NCI-H1417 (cell line): ENCODE results near the gene TRIM4.
A peak's percentile ranks its signal among the peaks of the same experiment; 100 is the strongest.
"Not testable (repeated sequence)": the region's sequence is repeated elsewhere in the genome, so short reads cannot be mapped to it uniquely, and the experiment has no call there.

ENCODE experiments used
- DNase-seq, 3 experiments: peaks; one replicate each; lab custom pipeline; 2025; lab: John Stamatoyannopoulos, UW

Gene TRIM4

GRCh38 chr7:99920149-99920548, 819 bp upstream of the TRIM4 start:
- peak in 1 of 3 experiments; percentile 51 for DNase-seq

- DNase-seq = no peak
Observed at GRCh38 chr7:99919814-99920112, 433 bp upstream of the TRIM4 start.

DNA sequence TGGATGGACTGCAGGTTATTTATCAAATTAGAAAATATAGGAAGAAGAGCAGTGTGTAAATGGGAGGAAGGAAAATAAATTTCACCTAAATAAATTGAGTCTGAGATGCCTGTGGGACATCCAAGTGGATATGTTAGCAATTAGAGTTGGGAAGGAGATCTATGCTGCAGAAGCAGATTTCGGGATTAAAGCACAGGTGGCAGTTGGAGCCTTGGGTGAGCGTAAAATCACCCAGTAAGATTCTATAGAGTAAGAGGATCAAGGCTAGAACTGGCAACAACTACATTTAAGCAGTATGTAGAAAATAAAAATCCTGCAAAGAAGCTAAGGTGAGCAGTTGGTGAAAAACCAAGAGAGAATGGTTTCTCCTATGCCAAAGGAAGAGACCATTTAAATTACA, 8.4 kb downstream of the TRIM4 start:
- DNase-seq = no peak

GRCh38 chr7:99901581-99901980, 17.7 kb downstream of the TRIM4 start:
- no peak for DNase-seq

GRCh38 chr7:99899830-99900519, 19.4 kb downstream of the TRIM4 start:
- DNase-seq = no peak

DNA sequence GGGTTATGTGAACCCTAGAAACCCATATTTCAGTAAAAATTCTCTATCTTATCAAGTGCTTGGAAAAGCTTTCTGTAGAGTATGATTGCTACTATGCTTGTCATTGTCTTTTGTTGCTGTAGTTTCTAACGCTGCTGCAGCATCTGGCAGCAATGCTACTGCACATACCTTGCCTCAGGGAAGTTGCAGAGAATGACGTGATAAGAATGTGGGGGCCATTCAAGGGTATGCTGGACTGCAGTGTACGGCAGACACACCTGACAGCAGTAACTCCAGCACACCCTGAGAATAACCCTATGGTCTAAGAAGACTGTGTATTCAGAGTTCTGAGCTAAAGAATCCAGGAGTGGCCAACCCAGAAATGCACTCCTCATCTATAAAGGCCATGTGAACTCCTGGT, 20.5 kb downstream of the TRIM4 start:
- no peak for DNase-seq

DNA sequence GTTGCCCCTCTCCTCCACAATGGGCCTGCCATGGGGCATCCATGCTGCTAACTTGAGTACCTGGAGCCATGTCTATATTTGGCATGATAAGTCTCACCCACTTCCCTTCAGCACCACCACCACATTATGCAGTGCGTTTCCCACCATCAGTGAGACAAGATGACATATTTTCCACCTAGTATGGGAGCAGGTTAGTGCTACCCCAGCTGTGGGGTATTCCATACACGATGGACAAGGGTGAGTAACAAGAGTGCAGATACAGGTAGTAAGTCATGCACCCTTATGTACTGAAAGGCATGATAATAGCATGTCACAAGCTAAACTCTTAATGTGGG, 21.3 kb downstream of the TRIM4 start:
- DNase-seq = no peak

GRCh38 chr7:99897322-99898022, 21.9 kb downstream of the TRIM4 start:
- no peak for DNase-seq

GRCh38 chr7:99894738-99895137, 24.6 kb downstream of the TRIM4 start:
- no peak for DNase-seq

- DNase-seq = no peak
Observed at GRCh38 chr7:99893280-99893679, 26.1 kb downstream of the TRIM4 start.

GRCh38 chr7:99890348-99890747, 29.0 kb downstream of the TRIM4 start:
- not testable (repeated sequence) for DNase-seq

DNA sequence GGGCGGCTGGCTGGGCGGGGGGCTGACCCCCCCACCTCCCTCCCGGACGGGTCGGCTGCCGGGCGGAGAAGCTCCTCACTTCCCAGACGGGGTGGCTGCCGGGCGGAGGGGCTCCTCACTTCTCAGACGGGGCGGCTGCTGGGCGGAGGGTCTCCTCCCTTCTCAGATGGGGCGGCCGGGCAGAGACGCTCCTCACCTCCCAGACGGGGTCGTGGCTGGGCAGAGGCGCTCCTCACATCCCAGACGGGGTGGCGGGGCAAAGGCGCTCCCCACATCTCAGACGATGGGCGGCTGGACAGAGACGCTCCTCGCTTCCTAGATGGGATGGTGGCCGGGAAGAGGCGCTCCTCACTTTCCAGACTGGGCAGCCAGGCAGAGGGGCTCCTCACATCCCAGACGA, 31.0 kb downstream of the TRIM4 start:
- not testable (repeated sequence) for DNase-seq

GRCh38 chr7:99881370-99881769, 38.0 kb downstream of the TRIM4 start:
- no peak for DNase-seq

- no peak for DNase-seq
Observed at GRCh38 chr7:99876933-99877332, 42.4 kb downstream of the TRIM4 start, which contains the start of gene OR2AE1. Gene OR2AE1, minus strand, starts transcription at chr7:99877033. Its CDS starts 0 bp downstream, at chr7:99877033.

DNA sequence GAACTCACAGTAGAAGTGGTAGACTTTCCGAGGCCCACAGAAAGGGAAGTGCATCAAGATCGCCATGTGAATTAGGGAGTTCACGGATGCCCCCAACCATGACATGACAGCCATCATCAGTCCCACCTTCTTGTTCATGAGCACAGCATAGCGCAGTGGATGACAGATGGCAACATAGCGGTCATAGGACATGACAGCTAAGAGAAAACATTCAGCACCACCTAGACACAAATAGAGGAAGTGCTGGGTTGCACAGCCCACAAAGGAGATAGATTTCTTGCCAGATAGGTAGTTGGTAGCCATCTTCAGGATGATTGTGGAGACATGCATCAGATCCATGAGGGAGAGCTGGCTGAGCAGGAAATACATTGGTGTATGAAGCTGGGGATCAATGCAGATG, 42.8 kb downstream of the TRIM4 start:
- DNase-seq = no peak

- DNase-seq = no peak
Observed at GRCh38 chr7:99868246-99868645, 51.1 kb downstream of the TRIM4 start.

GRCh38 chr7:99867477-99867876, 51.9 kb downstream of the TRIM4 start:
- DNase-seq = not testable (repeated sequence)

GRCh38 chr7:99863847-99864440, 55.4 kb downstream of the TRIM4 start:
- DNase-seq = peak in 2 of 3 experiments; percentile 16 to 17

- no peak for DNase-seq
Observed at GRCh38 chr7:99860281-99861127, 58.8 kb downstream of the TRIM4 start.

- no peak for DNase-seq
Observed at GRCh38 chr7:99855236-99855635, 64.1 kb downstream of the TRIM4 start.

DNA sequence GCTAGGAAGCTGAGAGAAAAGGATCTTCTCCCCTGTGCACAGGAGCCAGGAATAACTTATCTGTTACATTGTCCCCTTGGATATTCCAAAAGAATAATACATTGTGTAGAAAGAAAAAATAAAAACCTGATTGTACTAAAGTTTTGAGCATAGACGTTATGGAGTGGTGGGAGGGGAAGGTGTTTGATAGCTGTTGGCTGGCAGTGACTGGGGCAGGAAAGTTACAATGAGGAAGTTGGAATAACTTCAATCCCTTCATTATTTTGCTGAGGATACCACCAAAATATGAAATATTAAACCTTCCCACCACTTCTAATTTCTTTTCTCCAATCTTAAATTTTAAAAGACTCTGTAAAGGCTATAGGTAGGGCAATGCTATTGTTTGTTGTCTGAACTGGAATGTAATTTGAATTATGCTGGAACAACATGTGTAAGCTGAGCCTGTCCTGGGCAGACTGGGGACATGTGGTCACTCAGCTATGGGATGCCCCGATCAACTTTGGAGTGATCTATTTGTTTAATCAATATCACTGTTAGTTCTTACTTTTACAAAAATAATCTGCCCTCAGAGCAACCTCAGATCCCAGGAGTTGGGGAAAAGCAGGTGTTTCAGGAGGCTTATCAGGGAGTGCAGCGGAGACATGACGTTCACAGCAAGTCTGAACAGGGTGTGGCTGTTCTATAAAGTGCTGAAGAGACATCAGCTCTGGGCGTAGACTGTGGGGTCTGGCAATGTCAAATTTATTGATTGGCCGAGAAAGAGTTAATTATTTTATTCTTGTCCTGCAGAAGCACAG, 70.7 kb downstream of the TRIM4 start:
- DNase-seq = no peak

DNA sequence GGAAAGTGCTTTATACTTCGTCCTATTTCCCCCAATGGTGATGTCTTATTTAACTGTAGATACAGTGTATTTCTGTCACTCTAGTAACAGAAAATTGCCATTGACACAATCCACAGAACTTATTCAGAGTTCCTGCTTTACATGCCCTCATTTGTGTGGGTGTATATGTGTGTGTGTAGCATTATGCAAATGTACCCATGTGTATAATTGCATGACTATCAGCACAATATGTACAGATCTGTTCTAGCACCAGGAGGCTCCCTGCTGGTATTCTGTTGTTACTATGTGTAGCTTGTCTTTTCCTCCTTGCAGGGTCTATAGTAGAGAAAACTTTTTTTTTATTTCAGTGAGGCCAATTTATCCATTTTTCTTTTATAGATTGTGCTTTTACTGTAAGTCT, 75.0 kb downstream of the TRIM4 start:
- no peak for DNase-seq
